GM12873 (cell line): ENCODE measurements around the gene MAP3K7CL.

Source experiments
- TF ChIP-seq, protein P1 (sequence below): IDR thresholded peaks from 2 replicates; pipeline ENCODE4 v1.5.1; 2012; ENCODE audit warnings: low read depth, mild to moderate bottlenecking, moderate library complexity, low read length, control low read depth; ENCODE audit not compliant: insufficient read depth; ENCODE audit errors: missing control alignments

MAP3K7CL gene

GRCh38 chr21:29196670-29197191 is 66.3 kb downstream of the MAP3K7CL start:
- TF ChIP-seq, protein P1, sequence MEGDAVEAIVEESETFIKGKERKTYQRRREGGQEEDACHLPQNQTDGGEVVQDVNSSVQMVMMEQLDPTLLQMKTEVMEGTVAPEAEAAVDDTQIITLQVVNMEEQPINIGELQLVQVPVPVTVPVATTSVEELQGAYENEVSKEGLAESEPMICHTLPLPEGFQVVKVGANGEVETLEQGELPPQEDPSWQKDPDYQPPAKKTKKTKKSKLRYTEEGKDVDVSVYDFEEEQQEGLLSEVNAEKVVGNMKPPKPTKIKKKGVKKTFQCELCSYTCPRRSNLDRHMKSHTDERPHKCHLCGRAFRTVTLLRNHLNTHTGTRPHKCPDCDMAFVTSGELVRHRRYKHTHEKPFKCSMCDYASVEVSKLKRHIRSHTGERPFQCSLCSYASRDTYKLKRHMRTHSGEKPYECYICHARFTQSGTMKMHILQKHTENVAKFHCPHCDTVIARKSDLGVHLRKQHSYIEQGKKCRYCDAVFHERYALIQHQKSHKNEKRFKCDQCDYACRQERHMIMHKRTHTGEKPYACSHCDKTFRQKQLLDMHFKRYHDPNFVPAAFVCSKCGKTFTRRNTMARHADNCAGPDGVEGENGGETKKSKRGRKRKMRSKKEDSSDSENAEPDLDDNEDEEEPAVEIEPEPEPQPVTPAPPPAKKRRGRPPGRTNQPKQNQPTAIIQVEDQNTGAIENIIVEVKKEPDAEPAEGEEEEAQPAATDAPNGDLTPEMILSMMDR: no peak

DNA sequence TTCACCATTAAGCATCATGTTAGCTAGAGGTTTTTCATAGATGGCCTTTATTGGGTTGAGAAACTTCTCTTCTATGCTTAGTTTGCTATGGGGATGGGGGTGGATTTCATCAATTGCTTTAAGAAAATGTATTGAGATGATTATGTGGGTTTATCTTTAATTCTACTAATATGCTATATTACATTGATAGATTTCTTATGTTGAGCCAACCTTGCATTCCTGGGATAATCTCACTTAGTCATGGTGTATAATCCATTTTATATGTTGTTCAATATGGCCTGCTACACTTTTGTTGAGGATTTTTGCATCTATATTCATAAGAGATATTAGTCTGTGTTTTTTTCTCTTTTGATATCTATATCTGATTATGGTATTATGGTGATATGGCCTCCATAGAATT is 70.7 kb downstream of the MAP3K7CL start:
- TF ChIP-seq, protein P1: no peak

GRCh38 chr21:29205009-29205408 is 74.6 kb downstream of the MAP3K7CL start:
- TF ChIP-seq, protein P1: no peak

GRCh38 chr21:29205988-29206387 is 75.5 kb downstream of the MAP3K7CL start:
- TF ChIP-seq, protein P1: no peak

- TF ChIP-seq, protein P1: no peak
These were observed 76.0 kb downstream of the MAP3K7CL start for GRCh38 chr21:29206445-29206844.

DNA sequence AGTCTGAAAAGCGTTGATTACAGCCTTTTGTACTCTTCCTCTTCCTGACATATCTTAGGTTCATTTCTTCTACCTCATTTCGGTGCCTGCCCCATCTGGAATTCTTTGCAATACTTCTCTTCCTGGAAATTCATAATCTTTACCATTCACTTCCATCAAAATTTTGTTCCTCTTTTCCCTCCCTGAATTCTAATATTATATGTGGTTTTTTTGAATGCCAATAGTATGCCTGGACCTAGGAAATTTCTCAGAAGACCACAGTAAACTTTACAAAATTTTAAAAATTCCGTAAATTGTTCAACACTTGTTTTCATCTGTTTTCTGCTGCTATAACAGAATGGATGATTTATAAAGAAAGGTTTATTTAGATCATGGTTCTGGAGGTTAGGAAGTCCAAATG is 76.8 kb downstream of the MAP3K7CL start:
- TF ChIP-seq, protein P1: no peak

DNA sequence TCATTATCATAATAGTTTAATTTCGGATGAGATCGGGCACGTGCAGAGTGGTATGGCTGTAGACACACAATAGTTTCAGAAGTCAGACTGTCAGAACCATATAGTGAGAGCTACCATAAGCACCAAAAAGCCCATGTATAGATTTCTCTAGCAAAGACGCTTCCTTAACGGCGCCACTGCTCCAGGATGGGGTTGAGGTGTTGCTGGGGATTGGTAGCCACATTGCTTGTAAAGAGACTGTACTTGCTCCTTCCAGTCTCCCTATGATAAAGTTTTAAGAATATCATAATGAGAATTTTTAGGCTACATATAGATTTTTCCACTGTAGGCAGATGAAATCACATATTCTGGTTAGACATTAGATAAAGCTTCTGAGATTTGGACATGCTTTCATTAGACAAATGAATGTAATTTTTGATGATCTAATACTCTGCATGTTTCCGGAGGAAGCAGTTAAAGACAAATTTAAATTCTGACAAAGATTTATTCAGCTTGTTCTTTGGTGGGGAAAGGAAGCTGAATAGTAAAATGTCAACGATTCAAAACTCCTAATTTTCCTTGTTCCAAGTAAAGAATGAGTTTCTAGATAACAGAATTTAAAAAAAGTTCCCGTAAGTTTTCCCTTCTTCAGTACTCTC is 77.7 kb downstream of the MAP3K7CL start:
- TF ChIP-seq, protein P1: no peak
